A549 (cell line): Measurements from ENCODE around the gene SNAP25. TPM values are rescaled to one million over a fixed set of nuclear protein-coding genes. Genes with fewer than 3 reads are reported as not detected.

Experiments
- ATAC-seq, 2 experiments: fragments of 200-7000 bp in 1 of 2; fragments of >200 bp in 1 of 2; cut with Nextera tagmentation in 1 of 2; cut with Tn5 transposase in 1 of 2; 3 replicates each; pipeline versions ENCODE4 v1.8.0 to v1.9.1; 2018 to 2020; ENCODE audit warnings: mild to moderate bottlenecking in 1 of 2, moderate library complexity in 1 of 2
- CTCF ChIA-PET: fragments of 300-600 bp; sonication (Branson Sonifier 250); formaldehyde crosslinking; extraction: SDS; loops from one replicate; lab custom pipeline; 2021; ENCODE audit warnings: antibody characterized with exemption, inconsistent platforms; lab: Yijun Ruan, JAX
- POLR2A ChIA-PET: fragments of 350-600 bp; formaldehyde crosslinking; extraction: SDS; loops from one replicate; lab custom pipeline; 2021; ENCODE audit warnings: antibody characterized with exemption, inconsistent platforms; lab: Yijun Ruan, JAX
- DNase-seq, 2 experiments: peaks; one replicate each; pipeline versions ENCODE4 v3.0.0 to v3.0.0-alpha.2; 2011 to 2016; ENCODE audit warnings: low read depth in 1 of 2, low spot score in 1 of 2
- FAIRE-seq: peaks from 2 replicates; lab custom pipeline; 2011; peaks lifted over from hg19 to GRCh38; lab: Jason Lieb, UNC
- H3K27ac ChIP-seq, 2 experiments: fragments of >200 bp; sonication (Bioruptor Twin); formaldehyde crosslinking; 3 replicates each; pipeline ENCODE4 v1.5.1; 2016 to 2017
- H3K4me1 ChIP-seq: fragments of >200 bp; sonication (Bioruptor Twin); formaldehyde crosslinking; 3 replicates; pipeline ENCODE4 v1.6.1; 2016
- H3K4me2 ChIP-seq: fragments of >200 bp; sonication (Bioruptor Twin); formaldehyde crosslinking; 3 replicates; pipeline ENCODE4 v1.6.1; 2016
- H3K4me3 ChIP-seq: fragments of >200 bp; sonication (Bioruptor Twin); formaldehyde crosslinking; 3 replicates; pipeline ENCODE4 v1.5.1; 2016
- H3K9me3 ChIP-seq: fragments of >200 bp; sonication (Bioruptor Twin); formaldehyde crosslinking; 3 replicates; pipeline ENCODE4 v1.6.1; 2016
- BCL3 ChIP-seq: fragments of >200 bp; sonication (Bioruptor Twin); formaldehyde crosslinking; IDR thresholded peaks from 3 replicates; pipeline ENCODE4 v1.6.1; 2016
- CBX8 ChIP-seq: fragments of 200-600 bp; sonication (generic); IDR thresholded peaks from 2 replicates; pipeline ENCODE4 v1.6.1; 2016
- CHD2 ChIP-seq: fragments of 150-350 bp; IDR thresholded peaks from 2 replicates; pipeline ENCODE4 v1.6.1; 2014; ENCODE audit warnings: low read length; ENCODE audit not compliant: partially characterized antibody
- CTCF ChIP-seq: fragments of >200 bp; sonication (Bioruptor Twin); formaldehyde crosslinking; IDR thresholded peaks from 3 replicates; pipeline ENCODE4 v1.5.1; 2016
- EHMT2 ChIP-seq: fragments of 200-600 bp; sonication (generic); IDR thresholded peaks from 2 replicates; pipeline ENCODE4 v1.6.1; 2016; ENCODE audit warnings: antibody characterized with exemption, low read depth, mild to moderate bottlenecking, moderate library complexity
- ESRRA ChIP-seq: fragments of 150-350 bp; IDR thresholded peaks from 2 replicates; pipeline ENCODE4 v1.6.1; 2014; ENCODE audit warnings: mild to moderate bottlenecking, low read length, borderline replicate concordance
- FOSB ChIP-seq: fragments of 250-450 bp; sonication (Bioruptor Pico); IDR thresholded peaks from 2 replicates; pipeline ENCODE4 v1.5.0; 2020; ENCODE audit warnings: mild to moderate bottlenecking, moderate library complexity
- GATA3 ChIP-seq: IDR thresholded peaks from 2 replicates; pipeline ENCODE4 v1.6.1; 2012; ENCODE audit warnings: borderline replicate concordance
- HDAC2 ChIP-seq: fragments of 200-600 bp; sonication (generic); IDR thresholded peaks from 2 replicates; pipeline ENCODE4 v1.6.1; 2016
- HEYL ChIP-seq: fragments of 250-450 bp; sonication (Bioruptor Pico); IDR thresholded peaks from 2 replicates; pipeline ENCODE4 v1.8.0; 2021; ENCODE audit warnings: mild to moderate bottlenecking, moderate library complexity
- HOXA7 ChIP-seq: fragments of 250-450 bp; sonication (Bioruptor Pico); IDR thresholded peaks from 2 replicates; pipeline ENCODE4 v1.5.0; 2020; ENCODE audit warnings: mild to moderate bottlenecking, moderate library complexity
- HOXB5 ChIP-seq: fragments of 250-450 bp; sonication (Bioruptor Pico); IDR thresholded peaks from 2 replicates; pipeline ENCODE4 v1.5.0; 2020; ENCODE audit warnings: mild to moderate bottlenecking, moderate library complexity
- MAZ ChIP-seq: fragments of 150-350 bp; IDR thresholded peaks from 2 replicates; pipeline ENCODE4 v1.6.1; 2014; ENCODE audit warnings: antibody characterized with exemption, low read depth, low read length, borderline replicate concordance
- NPAS2 ChIP-seq: fragments of 250-450 bp; sonication (Bioruptor Pico); IDR thresholded peaks from 2 replicates; pipeline ENCODE4 v1.8.0; 2022; ENCODE audit warnings: mild to moderate bottlenecking, moderate library complexity, borderline replicate concordance
- PHF8 ChIP-seq: fragments of 200-600 bp; sonication (generic); IDR thresholded peaks from 2 replicates; pipeline ENCODE4 v1.6.1; 2016; ENCODE audit warnings: low read depth, mild to moderate bottlenecking, antibody characterized with exemption, moderate library complexity, borderline replicate concordance
- POLR2A ChIP-seq: IDR thresholded peaks from 2 replicates; pipeline ENCODE4 v1.6.1; 2012; ENCODE audit warnings: mild to moderate bottlenecking, low read length
- RNF2 ChIP-seq: fragments of 200-600 bp; sonication (generic); IDR thresholded peaks from 2 replicates; pipeline ENCODE4 v1.6.1; 2016; ENCODE audit warnings: low read depth, mild to moderate bottlenecking, antibody characterized with exemption, moderate library complexity, borderline replicate concordance
- TP53 ChIP-seq: fragments of 250-450 bp; sonication (Bioruptor Pico); IDR thresholded peaks from 2 replicates; pipeline ENCODE4 v1.5.0; 2021; ENCODE audit warnings: mild to moderate bottlenecking, moderate library complexity
- USF2 ChIP-seq: fragments of 450-650 bp; IDR thresholded peaks from 2 replicates; pipeline ENCODE4 v1.6.1; 2014; ENCODE audit warnings: antibody characterized with exemption
- ZNF302 ChIP-seq: fragments of 250-450 bp; sonication (Bioruptor Pico); IDR thresholded peaks from 2 replicates; pipeline ENCODE4 v1.9.0; 2021; ENCODE audit warnings: inconsistent platforms, mild to moderate bottlenecking, moderate library complexity
- WGBS: methylation state at CpG from one replicate; pipeline ENCODE4 v1.1.6; 2017; ENCODE audit errors: missing lambda C conversion rate; 5-methylcytosine and 5-hydroxymethylcytosine counted together
- polyA plus RNA-seq, 4 experiments: library from polyadenylated mRNA; depleted of rRNA in 3 of 4; stranded (reverse); fragments of >200 nt; fragmentation: RNase III in 1 of 4; extraction: RNeasy Plus Mini Kit Qiagen cat#74134 plus additional on column Dnase treatment in 1 of 4; gene quantifications; 2 replicates in 3 of 4; 3 replicates in 1 of 4; pipeline ENCODE4 v1.2.3, GENCODE V29; 2011 to 2017

The SNAP25 gene
- polyA plus RNA-seq, 2 of the 4 experiments (the other 2 are of a cell fraction), result 39.6 to 53.6 TPM

GRCh38 chr20:10342152-10342551 is 123.5 kb downstream of the SNAP25 start:
- FAIRE-seq (no peak), DNase-seq (no peak), ATAC-seq (no peak; a peak in 1 of 6 replicates)
- WGBS, result 85% methylated on average over 1 of the region's 1 CpG
- H3K27ac ChIP-seq, result peak overlapping the region in 1 of 2 experiments; percentile 79; a peak in 4 of 6 replicates
- H3K4me3 ChIP-seq, result no peak overlapping the region
- H3K4me2 ChIP-seq, result no peak overlapping the region
- H3K9me3 ChIP-seq, result no peaks in the 10 kb centered on the region
- CTCF ChIA-PET, result interaction anchor here (1.0 to 2.6 kb wide), 5 partner anchors 9 to 85 kb away, joined by 3 to 8 read pairs (median 5); no protein-coding TSS in a partner anchor
- peaks cover 38% of the 10 kb centered on the region for H3K4me1 ChIP-seq
- POLR2A ChIA-PET, result interaction anchor here (1.0 kb wide), 1 partner anchor 10 kb away, joined by 4 read pairs; no protein-coding TSS in a partner anchor
- TF ChIP-seq MAZ, result no peak

- H3K9me3 ChIP-seq, result peaks cover 4% of the 10 kb centered on the region; the same call in 1 of the 3 replicates
- no peak overlapping the region for H3K4me3 ChIP-seq
- H3K4me2 ChIP-seq, result no peak overlapping the region; the same call in 2 of the 3 replicates
- no peak for ATAC-seq
- TF ChIP-seq FOSB (CRISPR knock-in tag) (no peak), CTCF (no peak), POLR2A (no peak), HEYL (CRISPR knock-in tag) (no peak), PHF8 (no peak), CBX8 (no peak), HOXA7 (CRISPR knock-in tag) (no peak), GATA3 (no peak), ZNF302 (CRISPR knock-in tag) (no peak), RNF2 (no peak), HOXB5 (CRISPR knock-in tag) (no peak), ESRRA (no peak), MAZ (no peak), USF2 (no peak), CHD2 (no peak), HDAC2 (no peak), NPAS2 (CRISPR knock-in tag) (no peak), TP53 (CRISPR knock-in tag) (no peak), EHMT2 (no peak), BCL3 (no peak)
- 84% methylated on average over 6 of the region's 6 CpGs for WGBS
- DNase-seq, result no peak
- H3K27ac ChIP-seq, result peak overlapping the region; percentile 14 to 72; a peak in 5 of 6 replicates
- H3K4me1 ChIP-seq, result peaks cover 42% of the 10 kb centered on the region
- POLR2A ChIA-PET, result no interaction called here
- CTCF ChIA-PET, result no interaction called here
- FAIRE-seq, result no peak
Measured at GRCh38 chr20:10344953-10345352, 126.3 kb downstream of the SNAP25 start.
